CD4-positive, alpha-beta T cell treated with Interleukin-10 for 1 hour (primary cell): ENCODE data around the gene CBX6.
"Not testable (repeated sequence)": the region's sequence is repeated elsewhere in the genome, so short reads cannot be mapped to it uniquely, and the experiment has no call there.

Source experiments
- DNase-seq: peaks from one replicate; pipeline ENCODE4 v3.0.0-alpha.2; 2020

Gene CBX6

DNA sequence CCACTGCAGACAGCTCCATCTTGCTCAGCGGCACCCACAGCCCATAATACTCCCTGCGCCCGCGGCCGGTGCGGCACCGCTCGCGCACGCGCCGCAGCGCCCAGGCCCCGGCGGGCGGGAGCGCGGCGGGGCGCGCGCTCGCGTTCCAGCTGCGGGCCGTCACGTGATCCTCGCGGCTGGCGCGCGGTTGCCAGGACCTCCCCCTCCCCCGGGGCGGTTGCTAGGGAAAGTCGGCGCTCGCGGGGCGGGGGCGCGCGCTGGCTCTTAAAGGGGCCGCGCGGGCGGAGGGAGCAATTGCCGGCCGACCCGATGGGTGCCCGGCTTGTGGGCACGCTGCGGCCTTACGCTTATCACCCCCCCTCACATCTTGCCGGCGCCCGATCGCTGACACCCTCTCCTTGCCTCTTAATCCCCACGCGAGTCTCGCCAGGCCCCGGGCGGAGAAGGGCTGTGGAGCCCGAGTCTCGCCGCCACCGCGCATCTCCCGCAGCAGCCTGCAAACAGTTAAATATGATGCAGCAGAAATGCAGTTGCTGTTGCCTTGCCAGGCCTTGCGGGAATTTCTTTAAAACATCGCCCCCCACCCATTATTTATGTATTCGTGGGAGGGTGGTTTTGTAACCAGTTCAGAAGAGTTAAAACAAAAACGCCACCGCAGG, at the start of gene CBX6:
Gene CBX6, minus strand, starts transcription at position 45 of the 659 bp plus-strand sequence. Its CDS starts 26 bp downstream, at position 19.
- peak; percentile 95 for DNase-seq

GRCh38 chr22:38921806-38922205, 49.8 kb upstream of the CBX6 start:
- no peak for DNase-seq

- no peak for DNase-seq
Measured at GRCh38 chr22:38921120-38921519, 49.1 kb upstream of the CBX6 start.

DNA sequence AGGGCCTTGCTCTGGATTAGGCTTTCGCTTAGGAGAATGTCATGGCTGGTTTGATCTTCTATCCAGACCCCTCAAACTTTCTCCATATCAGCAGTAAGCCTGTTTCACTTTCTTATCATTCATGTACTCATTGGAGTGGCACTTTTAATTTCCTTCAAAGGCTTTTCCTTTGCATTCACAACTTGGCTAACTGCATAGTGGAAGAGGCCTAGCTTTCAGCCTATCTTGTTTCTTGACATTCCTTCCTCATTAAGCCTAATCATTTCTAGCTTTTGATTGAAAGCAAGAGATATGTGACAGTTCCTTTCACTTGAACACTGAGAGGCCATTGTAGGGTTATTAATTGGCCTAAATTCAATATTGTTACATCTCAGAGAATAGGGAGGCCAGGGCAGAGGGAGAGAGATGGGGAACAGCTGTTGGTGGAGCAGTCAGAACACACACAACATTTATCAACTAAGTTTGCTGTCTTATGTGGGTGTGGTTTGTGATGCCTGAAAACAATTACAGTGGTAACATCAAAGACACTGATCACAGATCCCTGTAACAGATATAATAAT, 47.7 kb upstream of the CBX6 start:
- no peak for DNase-seq

DNA sequence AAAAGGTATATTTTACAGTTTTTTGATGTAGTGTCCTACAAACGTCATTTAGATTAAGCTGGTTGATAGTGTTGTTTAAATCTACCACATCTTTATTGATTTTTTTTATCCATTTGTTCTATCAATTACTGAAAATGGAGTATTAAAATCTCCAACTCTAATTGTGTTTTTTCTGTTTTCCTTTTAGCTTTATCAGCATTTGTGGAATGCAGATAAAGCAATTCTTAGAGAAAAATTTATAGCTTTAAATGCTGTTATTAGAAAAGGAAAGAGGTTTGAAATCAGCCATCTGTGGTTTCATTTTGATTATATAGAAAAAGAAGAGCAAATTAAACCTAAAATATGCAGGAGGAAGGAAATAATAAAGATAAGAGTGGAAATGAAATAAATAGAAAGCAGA, 39.4 kb upstream of the CBX6 start:
- no peak for DNase-seq

- no peak for DNase-seq
Measured at GRCh38 chr22:38907767-38908166, 35.8 kb upstream of the CBX6 start.

GRCh38 chr22:38906052-38906451, 34.0 kb upstream of the CBX6 start:
- no peak for DNase-seq

DNA sequence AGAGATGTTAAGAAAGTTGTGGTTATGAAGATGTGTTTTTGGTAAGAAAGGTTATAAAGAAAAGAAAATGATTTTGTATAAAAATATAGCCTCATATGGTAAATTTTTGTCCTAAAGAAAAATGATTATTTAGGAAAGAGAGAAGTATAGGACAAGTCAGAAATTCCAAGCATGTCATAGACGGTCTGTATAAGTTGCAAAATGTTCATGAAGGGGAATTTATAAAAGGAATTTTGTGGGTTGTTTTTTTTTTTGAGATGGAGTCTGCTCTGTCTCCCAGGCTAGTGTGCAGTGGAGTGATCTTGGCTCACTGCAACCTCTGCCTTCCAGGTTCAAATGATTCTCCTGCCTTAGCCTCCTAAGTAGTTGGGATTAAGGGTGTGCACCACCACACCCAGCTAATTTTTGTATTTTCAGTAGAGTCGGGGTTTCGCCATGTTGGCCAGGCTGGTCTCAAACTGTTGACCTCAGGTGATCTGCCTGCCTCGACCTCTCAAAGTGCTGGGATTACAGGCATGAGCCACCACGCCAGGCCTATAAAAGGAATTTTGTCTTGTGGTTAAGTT, 32.1 kb upstream of the CBX6 start:
- DNase-seq: not testable (repeated sequence)

GRCh38 chr22:38901111-38901641, 29.2 kb upstream of the CBX6 start:
- no peak for DNase-seq

- DNase-seq: peak; percentile 6
Measured at GRCh38 chr22:38900677-38901076, 28.7 kb upstream of the CBX6 start.

DNA sequence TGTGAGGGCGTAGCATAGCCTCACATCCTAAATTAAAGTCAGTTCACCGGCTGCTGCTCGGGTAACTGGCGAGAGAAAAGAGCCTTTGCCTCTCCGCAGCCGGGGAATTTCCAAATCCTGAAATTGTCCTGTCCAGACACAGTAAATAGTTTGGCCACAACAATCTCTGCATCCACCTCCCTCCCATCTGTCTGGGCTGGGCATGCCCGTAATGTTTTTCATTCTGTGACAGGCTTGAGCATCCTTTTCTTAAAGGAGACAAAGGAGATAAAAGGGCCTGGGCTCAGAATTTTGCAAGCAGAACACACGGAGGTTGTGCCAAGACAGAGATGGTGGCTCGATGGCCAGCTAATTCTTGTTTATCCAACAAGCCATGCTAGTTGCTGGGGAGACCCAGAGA, 19.2 kb upstream of the CBX6 start:
- DNase-seq: no peak

DNA sequence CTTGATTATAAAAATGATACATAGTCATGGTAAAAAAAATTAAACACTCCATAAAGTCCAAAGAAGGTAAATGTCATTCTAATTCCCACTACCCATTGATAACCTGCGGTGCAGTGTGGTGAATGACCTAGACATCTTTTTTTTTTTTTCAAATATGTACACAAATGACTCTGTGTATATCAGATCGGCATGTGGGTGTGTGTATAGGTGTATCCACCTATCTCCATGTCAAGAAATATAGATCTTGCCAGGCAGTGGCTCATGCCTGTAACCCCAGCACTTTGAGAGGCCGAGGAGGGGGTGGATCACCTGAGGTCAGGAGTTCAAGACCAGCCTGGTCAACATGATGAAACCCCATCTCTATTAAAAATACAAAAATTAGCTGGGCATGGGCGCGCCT, 18.4 kb upstream of the CBX6 start:
- no peak for DNase-seq

DNA sequence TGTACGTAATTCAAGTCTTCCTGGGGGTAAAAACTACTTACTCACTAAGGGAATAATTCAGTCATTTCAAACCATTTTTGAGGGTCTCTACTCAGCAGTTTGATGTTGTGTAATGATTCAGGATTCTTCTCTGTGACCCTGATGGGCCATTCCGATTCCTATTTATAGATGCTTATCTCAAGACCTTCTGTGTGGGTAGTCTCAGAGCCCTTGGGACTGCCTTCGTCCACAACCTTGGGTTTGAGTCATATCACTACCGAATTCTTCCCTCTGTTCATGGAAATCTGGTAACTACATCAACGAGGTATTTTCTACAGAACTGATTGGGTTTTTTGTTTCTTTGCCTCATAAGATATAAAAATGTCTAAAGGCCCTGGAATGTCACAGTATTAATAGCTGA, 14.3 kb upstream of the CBX6 start:
- DNase-seq: no peak

DNA sequence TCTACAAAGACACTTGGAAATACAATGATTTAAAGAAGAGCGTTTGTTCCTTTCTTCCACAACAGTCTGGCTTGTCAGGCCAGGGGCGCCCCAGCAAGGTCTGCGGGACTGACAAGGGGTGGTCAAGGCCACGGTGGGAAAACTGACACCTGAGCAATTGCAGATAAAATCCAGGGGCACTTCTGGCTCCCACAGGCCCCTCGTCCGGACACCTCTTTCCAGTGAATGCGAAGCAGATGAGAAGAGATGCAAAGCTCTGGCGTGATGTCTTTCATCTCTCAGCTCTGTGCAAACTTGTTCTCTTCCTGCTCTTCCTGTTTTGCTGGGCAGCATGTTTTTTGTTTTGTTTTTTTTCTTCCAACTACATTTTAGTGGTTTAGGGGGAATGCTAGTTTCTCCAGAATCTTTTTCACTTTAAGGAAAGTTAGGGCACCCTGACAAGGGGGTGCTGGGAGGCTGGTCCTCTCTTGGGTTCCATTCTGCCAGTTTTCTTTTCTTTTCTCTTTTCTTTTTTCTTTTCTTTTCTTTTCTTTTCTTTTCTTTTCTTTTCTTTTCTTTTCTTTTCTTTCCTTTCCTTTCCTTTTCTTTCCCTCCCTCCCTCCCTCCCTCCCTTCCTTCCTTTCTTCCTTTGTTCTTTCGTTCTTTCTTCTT, 11.1 kb upstream of the CBX6 start:
- DNase-seq: no peak

- no peak for DNase-seq
Measured at GRCh38 chr22:38881997-38882879, 10.2 kb upstream of the CBX6 start.

GRCh38 chr22:38881464-38881871, 9.5 kb upstream of the CBX6 start:
- DNase-seq: no peak

- DNase-seq: no peak
Measured at GRCh38 chr22:38879961-38880360, 7.9 kb upstream of the CBX6 start.

GRCh38 chr22:38879108-38879729, 7.2 kb upstream of the CBX6 start:
- DNase-seq: no peak

DNA sequence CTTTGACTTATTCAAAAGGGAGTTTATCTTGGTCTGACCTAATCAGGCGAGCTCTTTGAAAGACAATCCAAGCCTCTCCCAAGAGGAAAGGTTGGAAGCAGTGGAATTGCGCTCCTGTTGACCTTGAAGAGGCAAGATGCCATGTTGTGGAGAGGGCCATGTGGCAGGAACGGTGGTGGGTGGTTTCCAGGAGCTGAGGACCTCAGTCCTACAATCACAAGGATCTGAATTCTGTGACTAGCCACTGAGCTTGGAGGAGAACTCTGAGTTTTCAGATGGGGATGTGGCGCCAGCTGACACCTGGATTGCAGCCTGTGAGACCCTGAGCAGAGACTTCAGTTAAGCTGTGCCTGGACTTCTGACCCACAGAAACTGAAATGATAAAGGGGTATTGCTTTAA, 6.0 kb upstream of the CBX6 start:
- no peak for DNase-seq

GRCh38 chr22:38874529-38875222, 2.7 kb upstream of the CBX6 start:
- DNase-seq: no peak
